ENCODE measurements around the gene TRMT61A. TPM values are rescaled to one million over a fixed set of nuclear protein-coding genes. Genes with fewer than 3 reads are reported as not detected.

Gene TRMT61A
- total RNA-seq, 1 experiment from 2014 or later, result 14.9 TPM

DNA sequence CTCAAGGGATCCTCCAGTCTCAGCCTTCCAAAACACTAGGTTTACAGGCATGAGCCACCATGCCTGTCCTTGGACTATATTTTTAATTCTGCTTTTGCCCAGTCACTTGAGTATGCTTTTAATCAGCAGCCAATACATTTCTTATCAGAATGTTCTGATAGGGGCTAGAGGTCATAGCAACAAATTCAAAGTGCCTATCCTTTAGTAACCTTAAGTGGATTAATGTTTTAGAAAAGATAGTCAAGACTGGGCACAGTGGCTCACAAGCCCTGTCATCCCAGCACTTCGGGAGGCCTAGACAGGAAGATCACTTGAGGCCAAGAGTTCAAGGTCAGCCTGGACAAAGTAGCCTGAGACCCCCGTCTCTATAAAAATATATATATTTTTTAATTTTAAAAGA, 43.5 kb upstream of the TRMT61A start (continued):
- TF ChIP-seq ZBTB33 (IDR thresholded peaks at IDR 0.05; ENCODE audit: extremely low read depth, insufficient replicate concordance, low read length), result no peak
- no peak for TF ChIP-seq ZNF274 (IDR thresholded peaks at IDR 0.05; ENCODE audit: low read depth, low read length)
- TF ChIP-seq EGR1 (IDR thresholded peaks at IDR 0.05; ENCODE audit: low read depth), result no peak
- TF ChIP-seq ZFX (IDR thresholded peaks at IDR 0.05), result no peak

DNA sequence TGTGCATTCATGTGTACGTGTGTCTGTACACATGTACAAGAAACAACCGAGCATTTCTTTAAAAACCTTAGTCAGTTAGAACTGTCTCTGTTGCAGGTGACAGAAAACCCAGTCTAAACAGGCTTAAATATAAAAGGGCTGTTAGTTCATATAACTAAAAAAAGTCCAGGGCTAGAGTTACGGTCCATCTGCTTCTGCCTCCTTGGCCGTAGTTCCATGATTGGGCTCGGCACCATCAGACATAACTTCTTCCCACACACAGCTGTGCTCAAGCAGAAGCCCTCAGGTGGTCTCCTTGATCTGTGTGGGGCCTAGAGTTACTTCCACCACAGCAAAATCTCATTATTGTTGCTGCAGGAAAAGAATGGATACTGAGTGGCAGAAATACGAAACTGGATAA, 40.9 kb upstream of the TRMT61A start:
- ChIA-PET CTCF (no interaction called here), POLR2A (no interaction called here), RAD21 (ENCODE audit: low non-redundant PET in 1 of 2, low total read pairs in 2 of 2, uncharacterized antibody in 2 of 2, unreplicated experiment in 2 of 2) (no interaction called here)
- no peak for DNase-seq (ENCODE audit: low read depth, low spot score)
- Histone ChIP-seq H3K4me3 (replicated peaks in 1 of 2; ENCODE audit: low read depth in 1 of 2, low read length in 2 of 2) (no peak overlapping the region), H3K4me2 (ENCODE audit: low read length) (no peak overlapping the region), H3K79me2 (ENCODE audit: insufficient read depth, low read length) (no peaks in the 10 kb centered on the region), H3K9me2 (ENCODE audit: insufficient read depth) (no peaks in the 10 kb centered on the region), H3K4me1 (ENCODE audit: control insufficient read depth in 1 of 2, insufficient read depth in 2 of 2, low read length in 2 of 2) (no peaks in the 10 kb centered on the region), H3K36me3 (ENCODE audit: control insufficient read depth in 1 of 2, insufficient read depth in 2 of 2, low read length in 2 of 2) (peaks cover 17 to 21% of the 10 kb centered on the region in 2 experiments; a peak in 2 of 4 replicates), H2AFZ (ENCODE audit: low read depth, low read length, poor library complexity, severe bottlenecking) (no peak overlapping the region), H3K9ac (ENCODE audit: low read length) (no peak overlapping the region), H4K20me1 (ENCODE audit: insufficient read depth) (no peaks in the 10 kb centered on the region), H3K9me3 (ENCODE audit: control insufficient read depth in 1 of 2, insufficient read depth in 1 of 2, low read depth in 1 of 2, low read length in 2 of 2) (no peaks in the 10 kb centered on the region), H3K27ac (ENCODE audit: low read depth, low read length) (no peak overlapping the region), H3K27me3 (ENCODE audit: insufficient read depth, low read length) (no peaks in the 10 kb centered on the region)
- BruUV-seq (replicated peaks), result no TSS peak
- no peak for ATAC-seq
- TF ChIP-seq RAD21 (IDR thresholded peaks at IDR 0.05; ENCODE audit: low read depth), result no peak
- TF ChIP-seq JUND (IDR thresholded peaks at IDR 0.05), result no peak
- no peak for TF ChIP-seq POLR2A (IDR thresholded peaks at IDR 0.05; ENCODE audit: borderline replicate concordance, extremely low read depth, insufficient read depth, insufficient read length)
- no peak for TF ChIP-seq EZH2phosphoT487 (IDR thresholded peaks at IDR 0.05; ENCODE audit: borderline replicate concordance)
- TF ChIP-seq, protein P1, sequence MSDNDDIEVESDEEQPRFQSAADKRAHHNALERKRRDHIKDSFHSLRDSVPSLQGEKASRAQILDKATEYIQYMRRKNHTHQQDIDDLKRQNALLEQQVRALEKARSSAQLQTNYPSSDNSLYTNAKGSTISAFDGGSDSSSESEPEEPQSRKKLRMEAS (IDR thresholded peaks at IDR 0.05), result no peak
- no peak for TF ChIP-seq CBX3 (IDR thresholded peaks at IDR 0.05; ENCODE audit: low read depth)
- no peak for TF ChIP-seq REST (IDR thresholded peaks at IDR 0.05; ENCODE audit: low read depth)
- TF ChIP-seq FOSL1 (IDR thresholded peaks at IDR 0.05; ENCODE audit: low read depth), result no peak
- no peak for TF ChIP-seq ELF1 (IDR thresholded peaks at IDR 0.05; ENCODE audit: borderline replicate concordance, low read depth)
- no peak for TF ChIP-seq POLR2AphosphoS5 (IDR thresholded peaks at IDR 0.05; ENCODE audit: low read depth, low read length)
- no peak for TF ChIP-seq EGR1 (IDR thresholded peaks at IDR 0.05; ENCODE audit: low read depth)
- TF ChIP-seq ZFX (IDR thresholded peaks at IDR 0.05), result no peak
- no peak for TF ChIP-seq CEBPB (IDR thresholded peaks at IDR 0.05; ENCODE audit: low read depth)
- intact Hi-C loops (cut with micrococcal nuclease), result no loop called here
